Measurements from ENCODE around the gene HCCS.
"Not testable (repeated sequence)": the region's sequence is repeated elsewhere in the genome, so short reads cannot be mapped to it uniquely, and the experiment has no call there.

Gene HCCS

DNA sequence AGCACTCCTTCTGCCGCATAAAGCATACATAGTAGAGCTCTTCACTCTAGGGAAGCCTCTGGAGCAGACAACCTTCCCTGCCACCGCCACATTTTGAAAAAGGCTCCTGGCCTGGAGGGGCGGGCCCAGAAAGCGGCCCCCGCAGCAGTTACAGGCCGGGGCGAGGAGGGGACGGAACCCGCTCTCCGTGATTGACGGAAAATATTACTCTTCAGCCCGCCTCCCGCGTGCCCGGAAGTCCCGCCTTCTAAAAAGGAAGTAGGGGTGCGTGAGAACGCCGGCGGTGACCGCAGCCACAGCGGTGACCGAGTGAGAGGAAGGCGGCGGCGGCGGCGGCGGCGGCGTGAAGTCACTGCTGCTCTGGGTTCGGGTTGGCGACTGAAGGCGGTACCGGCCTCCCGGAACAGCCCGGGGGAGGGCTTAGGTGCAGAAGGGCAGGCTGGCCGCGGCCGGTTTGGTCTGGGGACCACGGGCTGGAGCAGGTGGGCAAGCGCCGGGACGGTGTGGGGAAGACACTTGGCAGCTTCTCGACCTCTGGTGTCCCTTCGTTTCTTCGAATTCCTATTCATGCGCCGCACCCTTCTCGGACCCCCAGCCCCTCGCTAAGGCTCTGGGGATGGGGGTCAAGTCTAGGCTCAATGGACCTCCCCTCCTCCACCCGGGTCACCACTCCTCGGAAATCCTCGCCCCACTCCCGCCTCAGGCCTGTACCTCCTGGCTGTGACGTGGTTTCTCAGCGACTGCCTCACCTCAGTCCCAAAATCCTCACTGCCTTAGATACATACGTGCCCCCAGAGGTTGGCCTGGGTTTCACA is at the start of gene HCCS:
Gene HCCS (plus strand): TSS at position 296 of the 815 bp plus-strand sequence. CDS start 729 bp downstream, outside the sequence.
- peak; percentile 84 for DNase-seq

DNA sequence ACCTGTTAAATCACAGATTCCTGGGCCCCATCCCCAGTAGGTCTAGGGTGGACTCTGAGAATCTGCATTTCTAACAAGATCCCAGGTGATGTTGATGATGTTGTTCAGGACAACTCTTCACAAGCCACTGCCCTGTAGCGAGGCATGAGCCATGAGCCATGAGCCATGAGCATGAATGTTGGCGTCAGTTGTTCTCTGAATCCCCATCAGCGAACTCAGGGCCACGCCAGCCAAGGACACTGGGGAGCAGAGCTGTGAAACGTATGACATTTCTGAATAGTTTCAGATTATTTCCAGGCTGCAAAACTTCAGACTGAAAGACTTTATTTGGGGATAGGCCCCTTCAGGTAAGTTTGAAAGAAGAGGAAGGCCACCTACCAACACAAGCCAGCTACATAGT is 46.9 kb upstream of the HCCS start:
- no peak for DNase-seq

DNA sequence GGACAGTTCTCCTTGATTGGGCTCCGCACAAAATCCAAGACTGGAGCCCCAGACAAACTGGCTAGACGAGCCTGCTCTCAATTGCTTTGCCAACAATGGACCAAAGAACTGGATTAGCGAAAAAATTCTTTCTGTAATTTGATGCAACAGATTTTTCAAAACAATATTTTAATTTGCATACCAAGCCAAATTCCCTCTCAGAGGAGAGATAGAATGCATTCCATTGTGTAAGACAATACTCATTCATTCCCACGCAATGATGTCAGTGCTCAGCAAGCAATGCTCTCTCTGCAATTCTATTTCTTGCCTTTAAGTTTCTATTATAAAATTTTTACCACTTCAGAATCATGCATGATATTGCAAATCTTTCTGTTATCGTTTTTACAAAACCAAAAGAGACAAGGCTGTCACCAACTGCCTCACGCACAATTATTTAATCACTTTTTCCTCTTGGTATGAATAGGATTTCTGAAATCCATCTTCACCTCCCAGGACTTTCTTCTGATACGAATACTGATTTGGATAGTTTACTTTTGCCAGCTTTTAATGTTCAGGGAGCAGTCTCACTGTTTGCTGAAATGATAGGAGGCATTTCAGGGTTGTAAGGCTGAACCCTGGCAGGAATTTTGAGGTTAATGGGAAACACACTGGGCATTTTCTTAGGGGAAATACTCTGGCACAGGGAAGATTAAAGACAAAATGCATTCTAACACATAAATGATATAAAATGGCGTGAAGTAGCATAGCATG is 46.1 kb upstream of the HCCS start:
- DNase-seq, result peak; percentile 77

DNA sequence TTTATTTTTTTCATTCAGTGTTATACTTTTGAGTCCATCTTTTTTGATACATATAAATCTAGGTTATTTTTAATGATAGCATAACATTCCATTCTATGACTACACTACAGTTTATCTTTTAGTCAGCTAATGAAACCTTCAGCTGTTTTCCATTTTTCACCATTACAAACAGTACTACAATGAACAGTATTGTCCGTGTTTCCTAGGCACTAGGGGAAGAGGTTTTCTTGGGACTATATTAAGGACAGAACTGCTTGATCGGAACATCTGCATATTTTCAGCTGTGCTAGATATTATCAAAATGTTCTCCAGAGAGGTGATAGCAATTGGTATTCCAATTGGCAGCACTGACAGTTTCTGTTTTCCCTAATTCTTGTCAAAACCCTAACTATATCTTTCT is 44.3 kb upstream of the HCCS start:
- DNase-seq, result no peak

DNA sequence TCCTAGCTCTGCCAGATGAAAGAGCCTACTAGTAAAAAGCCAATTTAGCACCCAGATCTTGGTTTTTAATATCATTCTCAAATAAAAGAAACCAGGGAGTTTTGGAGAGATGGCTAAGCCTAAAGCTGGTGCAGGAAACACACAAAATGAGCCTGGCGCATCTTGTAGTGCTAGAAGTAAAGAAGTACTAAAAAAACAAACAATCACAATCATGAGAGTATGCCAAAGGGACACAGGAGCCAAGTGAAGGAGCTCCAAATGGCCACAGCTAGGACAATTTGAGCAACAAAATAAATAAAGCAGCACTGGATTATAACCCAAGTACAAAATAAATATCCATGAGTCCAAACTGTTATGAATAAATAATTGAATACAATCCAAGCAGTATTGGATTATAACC is 37.8 kb upstream of the HCCS start:
- no peak for DNase-seq

DNA sequence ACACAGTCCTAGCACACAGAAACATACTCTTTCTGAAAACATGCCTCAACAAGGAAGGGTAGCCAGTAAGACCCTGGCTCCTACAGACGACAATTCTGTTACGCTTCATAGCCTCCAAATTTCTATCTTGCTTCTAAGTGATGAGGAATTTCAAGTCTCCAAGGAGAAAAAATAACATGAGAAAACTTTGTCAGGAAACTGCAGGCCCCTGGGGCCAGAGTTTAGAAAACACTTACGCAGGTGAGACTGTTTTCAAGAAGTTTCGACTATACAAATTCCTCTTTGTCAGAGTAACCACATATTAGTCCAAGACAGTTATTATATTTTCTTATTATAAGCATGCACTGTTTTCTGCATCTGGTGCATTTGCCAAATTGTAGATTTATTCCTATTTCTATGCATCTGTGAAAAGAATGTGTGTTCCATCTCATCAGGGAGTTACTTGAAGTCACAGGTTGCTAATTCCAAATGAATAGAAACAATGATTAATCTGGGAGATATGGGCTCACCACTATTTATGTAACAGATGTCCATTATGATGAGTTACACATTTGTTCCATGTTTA is 30.3 kb upstream of the HCCS start:
- no peak for DNase-seq

DNA sequence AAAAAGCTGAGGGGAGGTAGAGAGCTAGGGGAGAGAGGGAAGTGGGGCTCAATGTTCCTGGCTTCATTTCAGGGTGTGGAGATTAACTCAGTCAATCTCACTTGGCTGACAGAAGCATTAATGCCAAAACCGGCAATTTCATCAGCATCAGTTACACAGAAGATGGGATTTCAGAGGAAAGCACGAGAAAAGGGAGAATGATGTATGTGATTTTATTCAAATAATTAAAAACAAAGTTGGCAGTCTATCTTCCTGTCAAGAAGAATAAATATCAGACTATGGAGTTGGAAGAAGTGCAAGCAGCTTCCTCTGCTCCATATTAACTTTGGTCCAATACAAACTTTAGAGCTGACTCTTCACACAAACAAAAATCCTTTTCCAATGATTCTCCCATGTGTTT is 29.6 kb upstream of the HCCS start:
- DNase-seq, result no peak

DNA sequence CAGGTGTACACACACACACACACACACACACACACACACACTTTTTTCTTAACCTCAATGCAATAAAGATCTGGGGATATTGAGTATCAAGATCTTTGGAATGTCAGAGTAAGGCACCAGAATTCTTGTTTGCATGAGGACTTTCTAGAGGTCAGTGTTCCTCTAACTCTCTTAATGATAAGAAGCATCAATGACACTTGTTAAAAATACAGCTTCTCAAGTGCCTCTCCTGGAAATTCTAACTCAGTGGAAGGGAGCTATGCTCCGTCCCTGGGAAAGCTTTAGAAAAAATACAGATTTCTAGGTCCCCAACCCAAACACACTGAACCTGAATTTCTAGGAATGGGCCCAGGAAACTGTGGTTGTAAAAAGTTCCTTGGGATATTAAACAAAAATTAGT is 25.8 kb upstream of the HCCS start:
- DNase-seq, result no peak

DNA sequence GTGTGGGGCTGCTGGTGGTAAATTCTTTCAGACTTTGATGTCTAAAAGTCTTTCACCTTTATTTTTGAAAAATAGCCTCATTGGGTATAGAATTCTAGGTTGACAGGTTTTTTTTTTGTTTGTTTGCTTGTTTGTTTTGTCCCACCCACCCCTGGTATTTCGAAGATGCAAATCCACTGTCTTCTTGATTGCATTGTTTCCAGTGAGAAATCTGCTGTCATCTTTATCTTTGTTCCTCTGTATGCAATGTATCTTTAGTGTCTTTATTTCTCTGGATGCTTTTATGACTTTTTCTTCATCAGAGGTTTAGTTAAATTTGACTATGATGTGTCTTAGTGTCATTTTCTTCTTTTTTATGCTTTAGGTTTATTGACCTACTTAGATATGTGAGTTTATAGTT is 21.3 kb upstream of the HCCS start:
- no peak for DNase-seq

DNA sequence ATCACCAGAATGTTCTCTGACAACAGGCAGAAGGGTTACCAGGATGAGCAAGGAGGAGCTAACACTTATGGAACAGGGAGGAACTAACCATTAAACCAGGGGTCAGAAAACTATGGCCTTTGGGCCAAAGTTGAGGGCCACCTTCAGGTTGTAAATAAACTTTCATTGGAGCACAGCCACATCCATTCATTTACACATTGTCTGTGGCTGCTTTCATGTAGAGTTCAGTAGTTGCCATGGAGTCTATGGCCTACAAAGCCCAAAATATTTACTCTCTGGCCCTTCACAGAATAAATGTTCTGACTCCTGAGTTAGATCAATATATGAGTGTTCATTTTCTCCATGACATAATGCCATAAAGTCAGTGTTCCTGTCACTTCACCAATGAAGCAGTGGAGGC is 13.2 kb upstream of the HCCS start:
- no peak for DNase-seq

DNA sequence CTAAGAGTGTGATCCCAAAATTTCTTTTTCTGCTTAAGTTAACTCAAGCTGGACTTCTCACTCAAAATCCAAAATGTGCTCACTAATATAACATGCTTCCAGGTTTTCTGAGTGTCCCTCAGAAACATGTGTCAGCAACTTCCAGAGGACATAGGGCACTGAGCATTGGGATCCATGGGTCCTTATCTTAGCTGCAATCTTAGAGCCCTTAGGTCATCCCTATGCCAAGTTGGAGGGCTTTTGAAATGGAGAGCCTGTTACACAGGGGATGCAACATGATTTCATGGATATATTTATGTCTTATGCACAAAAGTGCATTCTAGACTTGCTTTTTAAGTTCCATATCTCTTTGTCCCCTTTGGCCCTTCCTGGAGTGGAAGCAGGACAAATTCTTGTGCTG is 11.7 kb upstream of the HCCS start:
- DNase-seq, result no peak

DNA sequence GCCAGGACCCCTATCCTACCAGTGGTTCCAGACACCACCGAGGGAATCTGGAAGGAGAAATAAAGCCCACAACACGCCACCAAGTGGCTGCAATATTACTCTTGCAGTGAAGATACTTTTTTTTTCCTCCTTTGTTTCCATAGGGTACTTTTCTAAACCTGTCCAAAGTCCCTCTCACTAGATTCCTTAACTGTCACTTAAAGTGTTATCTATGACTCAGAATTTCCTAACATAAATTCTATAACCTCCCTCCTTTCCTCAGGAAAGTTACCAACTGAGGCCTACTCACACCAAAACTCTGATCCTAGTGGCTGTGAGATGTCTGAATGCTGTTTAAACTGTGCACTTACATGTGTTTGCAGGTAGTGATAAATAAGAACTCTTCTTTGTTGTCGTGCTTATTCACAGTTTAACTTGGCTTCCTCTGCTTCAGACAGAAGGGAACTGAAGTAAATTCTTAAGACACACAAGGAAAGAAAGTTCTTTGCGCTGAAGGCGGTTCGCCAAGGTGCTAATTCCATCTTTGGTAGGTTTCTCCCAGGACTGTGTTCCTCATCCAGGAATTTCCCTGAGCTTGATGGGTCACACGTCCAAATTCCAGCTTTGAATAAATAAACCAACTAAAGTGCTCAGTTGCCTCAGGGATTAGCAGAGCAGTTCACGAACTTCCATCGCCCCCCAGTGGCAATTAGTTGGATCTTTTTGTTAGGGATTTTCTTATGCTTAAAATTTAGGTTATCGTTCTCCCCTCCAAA is 10.7 kb upstream of the HCCS start:
- peak; percentile 76 for DNase-seq

DNA sequence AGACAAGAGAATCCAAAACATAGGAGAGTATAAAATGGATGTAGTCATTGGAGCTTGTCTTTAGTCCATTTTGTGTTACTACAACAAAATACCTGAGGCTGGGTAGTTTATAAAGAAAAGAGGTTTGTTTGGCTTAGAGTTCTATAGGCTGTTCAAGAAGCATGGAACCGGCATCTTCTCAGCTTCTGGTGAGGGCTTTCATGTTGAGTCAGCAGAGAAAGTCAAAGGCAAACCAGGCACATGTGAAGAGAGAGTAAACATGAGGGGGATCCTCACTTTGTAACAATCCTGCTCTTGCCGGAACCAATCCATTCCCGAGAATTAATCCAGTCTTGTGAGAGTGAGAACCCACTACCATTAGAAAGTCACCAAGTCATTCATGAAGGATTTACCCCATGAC is 8.1 kb upstream of the HCCS start:
- DNase-seq, result no peak

DNA sequence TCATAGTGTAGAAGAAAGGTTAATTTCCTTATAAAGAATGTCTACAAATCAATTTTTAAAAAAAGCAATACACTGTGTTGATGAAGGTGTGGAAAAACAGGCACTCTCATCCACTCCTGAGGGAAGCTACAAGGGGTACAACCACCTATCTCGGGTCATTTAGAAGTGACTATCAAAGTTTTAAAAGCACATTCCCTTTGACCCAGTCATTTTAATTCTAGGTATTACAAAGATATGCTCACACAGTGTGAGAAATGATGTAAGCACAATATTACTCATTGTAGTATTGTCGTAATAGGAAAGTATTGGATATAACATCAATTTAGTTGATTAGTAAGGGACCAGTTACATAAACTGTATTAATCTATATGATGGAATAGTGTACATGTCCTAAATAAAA is 7.4 kb upstream of the HCCS start:
- DNase-seq, result no peak

DNA sequence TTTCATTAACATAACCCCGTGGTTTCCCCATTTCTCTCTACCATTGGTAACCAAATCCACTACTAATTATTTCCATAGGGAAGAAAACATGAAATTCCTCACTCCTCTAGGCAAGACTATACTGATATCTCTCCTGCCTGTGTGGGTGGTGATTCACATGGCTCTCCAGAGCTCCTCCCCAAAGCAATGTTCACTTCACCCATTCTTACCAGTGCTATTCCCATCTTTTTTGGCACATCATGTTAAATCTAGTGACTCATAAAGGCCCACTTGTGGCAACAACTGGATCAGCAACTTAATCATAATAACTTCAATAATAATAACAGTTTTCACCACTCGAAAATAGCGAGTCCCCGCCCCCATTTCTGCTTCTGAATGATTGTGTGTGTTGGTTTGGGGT is 6.1 kb upstream of the HCCS start:
- peak; percentile 57 for DNase-seq

DNA sequence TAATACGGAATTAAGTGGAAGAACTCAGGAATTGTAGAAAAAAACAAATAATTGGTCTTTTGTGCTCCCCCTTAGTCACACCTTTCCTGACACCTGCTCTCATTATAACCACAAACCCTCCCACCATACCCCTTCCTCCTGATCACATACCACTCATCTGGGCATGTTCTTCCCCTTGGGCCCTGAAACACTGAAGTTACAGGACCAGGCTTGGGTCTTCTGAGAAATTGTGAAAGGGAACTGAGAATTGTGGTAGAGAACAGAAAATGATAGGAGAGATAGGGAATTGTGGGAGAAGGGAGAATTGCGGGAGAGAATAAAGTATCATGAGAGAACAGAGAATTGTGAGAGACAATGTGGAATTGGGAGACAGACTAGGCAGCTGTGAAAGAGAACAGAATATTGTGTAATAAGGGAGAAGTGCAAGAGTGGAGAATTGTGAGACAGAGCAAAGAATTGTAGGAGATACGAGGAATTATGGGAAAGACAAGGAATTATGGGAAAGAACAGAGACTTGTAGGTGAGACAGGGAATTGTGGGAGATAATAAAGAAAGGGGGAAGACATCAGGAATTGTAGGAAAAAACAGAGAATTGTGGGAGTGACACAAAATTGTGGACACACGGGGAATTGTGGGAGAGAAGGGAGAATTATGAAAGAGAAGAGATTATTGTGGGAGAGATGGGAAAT is 2.7 kb upstream of the HCCS start:
- no peak for DNase-seq

DNA sequence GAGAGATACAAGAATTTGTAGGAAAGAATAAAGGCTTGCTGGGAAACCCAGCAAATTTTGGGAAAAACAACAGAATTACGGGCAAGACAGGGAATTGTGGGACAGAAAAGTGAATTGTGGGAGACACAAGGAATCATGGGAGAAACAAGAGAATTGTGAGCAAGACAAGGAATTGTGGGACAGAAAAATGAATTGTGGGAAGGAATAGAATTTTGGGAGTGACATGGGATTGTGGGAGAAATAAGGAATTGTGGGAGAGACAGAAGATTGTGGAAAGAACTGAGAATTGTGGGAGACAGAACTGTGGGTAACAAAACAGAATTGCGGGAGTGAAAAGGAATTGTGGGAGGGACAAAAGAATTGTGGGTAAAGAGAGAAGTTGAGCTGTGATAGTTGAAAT is 1.2 kb upstream of the HCCS start:
- no peak for DNase-seq

DNA sequence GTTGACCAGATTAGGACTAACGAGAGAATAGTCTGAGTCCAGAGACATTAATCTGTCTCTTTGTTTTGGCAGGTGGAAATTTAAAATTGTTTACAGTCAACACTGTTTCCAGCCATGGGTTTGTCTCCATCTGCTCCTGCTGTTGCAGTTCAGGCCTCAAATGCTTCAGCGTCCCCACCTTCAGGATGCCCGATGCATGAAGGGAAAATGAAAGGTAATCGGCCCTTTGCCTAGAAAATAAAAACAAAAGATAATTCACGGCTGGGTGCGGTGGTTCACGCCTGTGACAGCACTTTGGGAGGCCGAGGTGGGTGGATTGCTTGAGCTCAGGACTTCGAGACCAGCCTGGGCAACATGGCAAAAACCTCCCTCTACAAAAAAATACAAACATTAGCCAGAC is 815 bp downstream of the HCCS start:
- DNase-seq, result no peak

DNA sequence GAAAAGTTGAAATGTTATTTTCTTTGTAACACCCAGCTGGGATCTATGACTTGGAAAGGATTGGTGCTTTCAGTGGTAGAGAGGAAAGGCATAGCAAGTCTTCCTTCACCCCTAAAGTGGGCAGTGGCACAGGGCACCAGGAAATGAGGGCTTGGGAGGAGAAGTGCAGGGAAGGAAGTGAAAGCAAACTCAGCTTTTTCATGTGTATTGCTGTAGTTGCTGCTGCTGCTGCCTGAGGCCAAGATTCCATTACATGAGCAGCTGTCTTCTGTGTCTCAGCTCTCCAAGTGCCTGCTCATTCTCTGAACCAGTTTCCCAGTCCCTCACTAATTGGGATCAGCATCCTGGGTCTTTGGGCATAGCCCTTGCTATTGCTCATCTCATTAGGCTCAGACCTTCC is 2.6 kb downstream of the HCCS start:
- peak; percentile 57 for DNase-seq

DNA sequence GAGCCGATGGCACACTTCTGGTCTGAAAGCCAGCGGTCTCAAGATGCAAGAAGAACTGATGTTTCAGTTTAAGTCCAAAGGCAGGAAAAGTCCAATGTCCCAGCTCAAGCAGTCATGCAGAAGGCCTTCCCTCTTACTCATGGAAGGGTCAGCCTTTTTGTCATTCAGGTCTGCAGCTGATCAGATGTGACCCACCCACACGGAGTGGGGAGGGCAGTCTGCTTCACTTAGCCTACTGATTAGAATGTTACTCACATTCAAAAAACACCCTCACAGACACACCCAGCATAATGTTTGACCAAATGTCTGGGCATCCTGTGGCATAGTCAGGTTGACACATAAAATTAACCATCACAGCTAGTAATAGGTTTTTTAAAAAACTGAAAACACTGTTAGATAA is 6.6 kb downstream of the HCCS start:
- peak; percentile 22 for DNase-seq

DNA sequence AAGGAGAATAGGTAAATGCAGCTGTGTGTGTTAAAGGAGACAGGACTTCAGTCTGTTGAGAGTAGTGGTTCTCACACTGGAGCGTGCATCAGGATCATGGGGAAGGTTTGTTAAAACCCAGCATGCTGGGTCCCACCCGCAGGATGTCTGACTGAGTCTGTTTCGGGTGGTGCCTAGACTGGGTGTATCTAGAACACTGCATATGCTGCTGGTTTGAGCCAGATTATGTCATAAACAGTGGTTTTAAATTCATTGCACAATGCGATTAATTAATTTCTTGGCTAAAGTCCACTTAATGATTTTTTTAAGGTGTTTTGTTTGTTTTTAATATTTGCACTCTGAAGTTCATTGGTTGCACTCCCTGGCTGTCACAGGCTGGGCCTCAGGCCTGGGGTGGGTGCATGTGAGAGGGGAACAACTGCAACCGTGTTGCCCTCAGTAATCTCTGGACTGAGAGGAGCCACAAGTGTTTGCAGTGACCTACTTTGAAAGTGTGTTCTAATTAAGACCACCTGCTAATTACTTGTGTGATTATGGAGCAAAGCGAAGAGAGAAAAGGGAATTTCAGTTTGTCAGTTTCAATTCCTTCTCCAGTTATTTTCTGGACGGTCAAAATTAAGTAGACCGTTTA is 8.3 kb downstream of the HCCS start:
- DNase-seq, result no peak

DNA sequence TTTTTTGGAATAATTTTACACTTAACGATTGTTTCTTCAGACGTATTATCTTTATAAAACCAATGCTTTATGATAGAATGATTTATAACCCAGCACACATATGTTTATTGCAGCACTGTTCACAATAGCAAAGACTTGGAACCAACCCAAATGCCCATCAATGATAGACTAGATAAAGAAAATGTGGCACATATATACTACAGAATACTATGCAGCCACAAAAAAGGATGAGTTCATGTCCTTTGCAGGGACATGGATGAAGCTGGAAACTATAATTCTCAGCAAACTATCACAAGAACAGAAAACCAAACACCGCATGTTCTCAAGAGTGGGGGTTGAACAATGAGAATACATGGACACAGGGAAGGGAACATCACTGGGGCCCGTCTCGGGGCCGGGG is 12.0 kb downstream of the HCCS start:
- DNase-seq, result not testable (repeated sequence)
